ENCODE measurements around the gene PLCD3. TPM values are rescaled to one million over a fixed set of nuclear protein-coding genes. Genes with fewer than 3 reads are reported as not detected.

Gene PLCD3
- total and polyA plus RNA-seq, 2 of the 8 experiments (the other 6 are each of a cell fraction or from before 2014, with no cell fraction given), result 26.5 to 48.1 TPM

GRCh38 chr17:45160447-45161287, 28.4 kb upstream of the PLCD3 start (continued):
- TF ChIP-seq CHD7 (IDR thresholded peaks at IDR 0.05; ENCODE audit: insufficient replicate concordance, low read length), result no peak
- no peak for TF ChIP-seq BACH1 (IDR thresholded peaks at IDR 0.05; ENCODE audit: low read length)
- no peak for TF ChIP-seq CBX8 (IDR thresholded peaks at IDR 0.05; ENCODE audit: borderline replicate concordance, low read depth, low read length)
- TF ChIP-seq MAFK (IDR thresholded peaks at IDR 0.05; ENCODE audit: low read depth, low read length), result no peak
- no peak for TF ChIP-seq RNF2 (IDR thresholded peaks at IDR 0.05; ENCODE audit: borderline replicate concordance, low read depth, low read length, missing control alignments, poor library complexity, severe bottlenecking)
- TF ChIP-seq JUN (IDR thresholded peaks at IDR 0.05; ENCODE audit: low read depth, low read length), result no peak
- TF ChIP-seq USF2 (IDR thresholded peaks at IDR 0.05; ENCODE audit: low read length), result no peak
- TF ChIP-seq CREB1 (IDR thresholded peaks at IDR 0.05), result no peak
- TF ChIP-seq SIX5 (IDR thresholded peaks at IDR 0.05; ENCODE audit: low read depth, low read length), result no peak
